Activated CD8-positive, alpha-beta memory T cell treated with anti-CD3 and anti-CD28 coated beads, Interleukin-2, amount 50 U/mL, for 1 hour (primary cell): Measurements from ENCODE around the gene FOCAD.
"Not testable (repeated sequence)": the region's sequence is repeated elsewhere in the genome, so short reads cannot be mapped to it uniquely, and the experiment has no call there.

ENCODE experiments used
- DNase-seq: peaks from one replicate; pipeline ENCODE4 v3.0.0-alpha.2; 2020; ENCODE audit errors: extremely low read depth

FOCAD gene

DNA sequence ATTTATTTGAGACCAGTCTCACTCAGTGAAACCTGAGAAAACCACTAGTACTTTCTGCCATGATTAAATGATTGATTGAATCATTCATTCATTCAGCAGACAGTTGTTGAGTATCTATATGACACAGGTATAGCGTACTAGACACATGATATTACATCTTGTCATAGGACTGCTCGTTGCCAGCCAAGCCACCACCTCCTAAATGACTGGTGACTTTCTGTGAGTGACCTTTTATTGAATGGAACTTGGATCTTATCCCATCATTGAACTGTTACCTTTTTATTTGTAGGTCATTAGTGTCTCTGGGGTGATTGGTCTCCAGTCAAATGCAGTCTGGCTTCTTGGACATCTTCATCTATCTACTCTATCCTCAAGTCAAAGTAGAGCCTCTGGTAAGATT, 266.6 kb downstream of the FOCAD start:
- DNase-seq = no peak

DNA sequence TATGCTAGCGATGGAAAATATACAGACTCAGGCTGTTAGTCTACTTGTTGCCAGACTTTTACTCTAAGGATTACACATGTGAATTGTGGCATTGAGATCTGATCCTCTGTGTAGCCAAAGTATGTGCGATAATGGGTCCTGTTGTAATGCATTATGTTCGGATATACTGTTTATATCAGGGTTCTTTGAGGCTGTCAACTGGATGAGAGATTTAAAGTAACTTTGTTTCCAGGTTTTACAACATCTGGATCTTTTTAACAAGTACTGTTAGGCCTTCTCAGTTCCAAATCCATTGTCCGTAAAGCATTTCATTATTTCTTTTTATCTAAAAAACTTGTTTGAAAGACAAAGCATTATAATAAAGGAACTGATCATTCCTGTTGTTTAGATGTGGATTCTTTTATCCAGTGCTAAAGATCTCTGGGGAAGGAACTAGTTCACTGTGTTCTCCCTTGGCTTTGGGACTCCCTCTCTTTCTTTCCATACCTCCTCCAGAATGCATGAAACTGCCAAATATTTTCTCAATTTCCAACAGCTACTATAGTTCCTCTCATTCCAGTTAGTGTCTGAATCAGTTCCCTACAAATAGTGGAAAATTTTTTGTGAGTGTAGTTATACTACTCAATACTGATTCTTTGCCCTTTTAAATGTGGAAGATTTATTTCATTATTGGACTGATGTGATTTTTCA, 278.6 kb downstream of the FOCAD start:
- DNase-seq = no peak

- DNase-seq = no peak
Measured at GRCh38 chr9:20972684-20973083, 288.6 kb downstream of the FOCAD start.

DNA sequence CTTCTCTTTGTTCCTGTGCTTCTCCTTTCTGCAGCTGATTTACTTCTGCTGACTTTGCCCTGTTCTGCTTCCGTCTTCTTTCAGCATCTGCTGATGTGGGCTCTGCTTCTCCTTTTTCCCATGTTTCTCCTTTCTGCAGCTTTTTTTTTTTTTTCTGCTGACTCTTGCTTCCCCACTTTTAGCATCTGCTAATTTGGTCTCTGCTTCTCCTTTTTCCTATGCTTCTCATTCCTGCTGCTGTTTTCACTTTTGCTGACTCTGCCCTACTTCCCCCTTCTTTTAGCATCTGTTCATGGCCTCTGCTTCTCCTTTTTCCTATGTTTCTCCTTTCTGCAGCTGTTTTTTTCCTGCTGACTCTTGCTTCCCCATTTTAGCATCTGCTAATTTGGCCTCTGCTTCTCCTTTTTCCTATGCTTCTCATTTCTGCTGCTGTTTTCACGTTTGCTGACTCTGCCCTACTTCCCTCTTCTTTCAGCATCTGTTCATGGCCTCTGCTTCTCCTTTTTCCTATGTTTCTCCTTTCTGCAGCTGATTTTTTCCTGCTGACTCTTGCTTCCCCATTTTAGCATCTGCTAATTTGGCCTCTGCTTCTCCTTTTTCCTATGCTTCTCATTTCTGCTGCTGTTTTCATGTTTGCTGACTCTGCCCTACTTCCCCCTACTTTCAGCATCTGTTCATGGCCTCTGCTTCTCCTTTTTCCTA, 289.3 kb downstream of the FOCAD start:
- not testable (repeated sequence) for DNase-seq

GRCh38 chr9:20974191-20974938, 290.3 kb downstream of the FOCAD start:
- DNase-seq = not testable (repeated sequence)

DNA sequence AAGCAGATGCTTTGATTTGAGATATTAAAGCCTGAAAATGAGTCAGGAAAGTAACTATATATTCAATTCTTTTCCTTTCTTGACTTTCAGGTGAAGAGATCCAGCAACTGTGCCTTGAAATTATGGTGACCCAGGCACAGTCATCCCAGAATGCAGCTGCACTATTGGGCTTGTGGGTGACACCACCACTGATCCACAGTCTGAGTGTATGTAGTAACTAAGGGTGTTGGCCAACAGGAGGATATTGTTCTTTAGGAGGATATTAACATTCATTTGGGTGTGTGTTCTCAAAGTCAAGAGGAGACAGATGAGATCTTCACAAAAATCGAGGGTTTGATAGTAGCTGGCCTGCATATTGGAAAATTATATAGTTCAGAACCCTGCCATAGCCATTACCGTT, 294.2 kb downstream of the FOCAD start:
- no peak for DNase-seq

- no peak for DNase-seq
Measured at GRCh38 chr9:20980832-20981455, 296.9 kb downstream of the FOCAD start.

- no peak for DNase-seq
Measured at GRCh38 chr9:20981486-20981885, 297.4 kb downstream of the FOCAD start.

DNA sequence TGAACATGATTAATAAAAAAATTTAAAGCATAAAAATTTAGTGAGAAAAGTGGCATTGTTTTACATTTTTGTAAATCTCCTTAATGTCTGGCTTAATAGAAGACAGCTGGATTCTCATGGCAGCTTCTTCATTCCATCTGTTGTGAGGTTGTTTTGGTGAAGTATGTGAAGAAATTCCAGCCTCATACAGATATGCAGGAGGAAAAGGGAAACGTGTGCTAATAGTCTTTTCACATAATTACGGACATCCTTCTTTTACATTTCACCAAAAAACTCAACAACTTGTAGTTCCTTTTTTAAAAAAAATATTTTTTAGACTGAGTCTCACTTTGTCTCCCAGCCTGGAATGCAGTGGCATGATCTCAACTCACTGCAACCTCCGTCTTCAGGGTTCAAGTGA, 300.4 kb downstream of the FOCAD start:
- DNase-seq = no peak

DNA sequence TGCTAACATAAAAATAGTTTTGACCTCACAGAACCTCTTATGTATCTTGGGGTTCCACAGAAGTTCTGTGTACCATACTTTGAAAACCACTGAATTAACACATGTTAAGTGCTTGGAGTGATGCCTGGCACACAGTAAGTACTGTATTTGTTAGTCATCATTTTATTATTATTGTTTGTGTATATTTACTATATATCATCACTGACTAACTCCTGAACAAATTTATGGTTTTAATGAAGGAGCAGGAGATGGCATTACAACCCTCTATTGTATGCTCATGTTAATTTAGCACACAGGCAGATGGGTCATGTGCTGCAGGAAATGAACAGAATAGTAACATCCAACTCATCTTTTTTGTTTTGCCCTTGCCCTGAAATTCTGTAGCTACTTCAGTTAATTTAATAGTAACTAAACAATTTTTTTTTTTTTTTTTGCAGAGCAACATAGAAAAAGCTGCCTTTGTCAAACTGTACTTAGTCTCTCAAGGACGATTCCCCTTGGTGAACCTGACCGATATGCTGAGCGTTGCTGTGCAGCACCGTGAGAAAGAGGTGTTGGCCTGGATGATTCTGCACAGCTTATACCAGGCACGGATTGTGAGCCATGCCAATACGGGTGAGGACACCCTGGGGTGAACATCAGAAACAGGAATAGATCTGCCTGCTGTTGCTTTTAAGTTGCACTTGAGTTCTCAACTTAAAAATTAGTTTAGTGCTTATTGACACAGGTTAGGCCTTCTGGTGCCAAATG, 302.0 kb downstream of the FOCAD start:
- no peak for DNase-seq

DNA sequence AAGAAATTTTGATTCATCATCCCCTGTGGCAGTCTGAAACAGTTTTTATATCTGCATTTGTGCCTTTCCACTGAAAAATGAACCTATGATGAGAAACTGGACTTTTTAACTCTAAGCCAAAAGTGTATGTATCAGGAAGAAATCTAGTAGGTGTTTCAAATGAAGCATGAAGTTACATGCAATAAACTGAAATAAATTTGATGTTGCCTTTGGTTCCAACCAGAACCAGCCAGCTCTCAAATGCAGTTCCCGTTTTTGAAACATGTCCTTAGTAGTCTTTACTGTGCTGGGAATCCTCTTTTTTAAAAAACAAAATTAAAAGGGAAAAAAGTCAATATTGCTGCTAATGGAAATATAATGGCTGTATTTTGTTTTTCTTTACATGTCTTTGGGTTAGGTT, 303.5 kb downstream of the FOCAD start:
- no peak for DNase-seq

- DNase-seq = no peak
Measured at GRCh38 chr9:20988061-20988460, 304.0 kb downstream of the FOCAD start.

DNA sequence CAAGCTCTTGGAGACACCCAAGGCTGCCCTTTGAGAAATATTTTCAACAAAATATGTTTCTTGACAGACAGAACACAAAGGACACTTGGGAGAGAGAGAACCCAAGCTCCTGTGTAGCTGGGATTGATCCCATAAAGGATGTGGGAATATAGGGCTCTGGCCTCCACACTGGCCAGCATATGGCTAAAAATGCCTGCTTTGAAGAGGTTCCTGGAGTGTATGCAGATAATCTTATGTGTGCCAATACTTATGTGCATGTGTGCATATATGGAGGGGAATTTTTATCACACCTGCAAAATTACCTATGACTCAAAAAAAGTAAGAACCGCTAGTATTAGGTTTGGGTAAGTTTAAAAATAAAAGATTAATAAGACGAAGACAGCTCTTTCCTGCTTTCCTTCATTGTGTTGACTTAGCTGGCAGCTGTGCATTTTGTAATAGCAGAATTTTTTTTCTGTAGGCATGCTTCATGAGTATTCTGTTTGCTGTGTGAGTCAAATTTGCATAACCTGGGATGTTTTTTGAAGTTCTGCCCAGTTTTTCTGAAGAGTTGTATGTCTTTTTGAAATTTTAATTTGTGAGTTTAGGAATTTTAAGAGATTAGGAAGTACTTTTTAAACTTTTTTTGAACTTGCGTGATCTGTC, 304.7 kb downstream of the FOCAD start:
- no peak for DNase-seq

DNA sequence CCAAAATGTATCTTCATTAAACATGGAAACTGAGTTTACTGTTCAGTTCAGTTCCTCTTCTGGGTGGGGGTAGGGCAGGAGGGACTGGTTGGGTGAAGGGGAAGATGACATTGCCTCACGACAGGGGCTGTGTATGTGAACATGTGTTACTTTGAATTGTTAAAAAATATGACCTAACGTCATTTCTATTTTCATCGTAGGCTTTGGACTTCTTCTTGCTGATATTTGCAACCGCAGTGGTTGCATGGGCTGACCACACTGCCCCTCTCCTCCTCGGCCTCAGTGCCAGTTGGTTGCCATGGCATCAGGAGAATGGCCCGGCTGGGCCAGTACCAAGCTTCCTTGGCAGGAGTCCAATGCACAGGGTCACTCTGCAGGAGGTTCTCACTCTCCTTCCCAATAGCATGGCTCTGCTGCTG, 305.9 kb downstream of the FOCAD start:
- no peak for DNase-seq

GRCh38 chr9:20990867-20991266, 306.8 kb downstream of the FOCAD start:
- no peak for DNase-seq

- no peak for DNase-seq
Measured at GRCh38 chr9:20994486-20994885, 310.4 kb downstream of the FOCAD start.

DNA sequence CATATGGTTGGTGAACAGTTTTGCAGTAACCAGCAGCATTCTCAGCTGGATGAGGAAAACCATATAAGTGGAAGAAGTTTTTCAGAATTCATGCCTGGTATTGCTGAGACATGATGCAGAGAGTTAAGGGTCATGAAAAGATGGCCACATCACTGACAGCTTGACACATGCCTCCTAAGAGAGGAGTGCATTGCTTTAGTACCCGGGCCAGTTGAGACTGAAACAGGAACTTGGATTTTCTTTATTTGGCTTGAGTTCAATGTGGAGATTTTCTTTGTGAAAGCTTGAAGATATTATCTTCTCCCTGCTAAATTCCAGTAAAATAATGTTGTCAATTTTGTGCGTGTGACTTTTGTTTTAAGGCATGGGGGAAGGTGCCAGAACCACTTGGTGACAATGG, 311.6 kb downstream of the FOCAD start:
- DNase-seq = no peak

DNA sequence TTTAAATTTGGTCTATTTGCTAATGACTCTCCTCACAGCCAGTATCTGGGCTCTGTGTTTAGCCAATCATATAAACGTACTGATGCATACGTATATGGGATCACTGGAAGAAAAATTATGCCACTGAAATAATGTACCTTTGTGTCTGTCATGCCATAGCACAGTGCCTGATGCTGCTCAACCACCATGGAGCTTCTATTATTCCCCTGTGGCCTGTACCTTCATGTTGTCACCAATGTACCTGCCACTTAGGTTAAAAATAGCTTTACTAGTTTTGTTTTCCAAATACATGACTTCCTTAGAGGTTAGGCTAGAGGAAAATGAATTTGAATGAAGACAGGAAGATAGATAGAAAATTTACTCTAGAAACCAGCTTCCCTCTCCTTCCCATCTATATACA, 312.8 kb downstream of the FOCAD start:
- no peak for DNase-seq

DNA sequence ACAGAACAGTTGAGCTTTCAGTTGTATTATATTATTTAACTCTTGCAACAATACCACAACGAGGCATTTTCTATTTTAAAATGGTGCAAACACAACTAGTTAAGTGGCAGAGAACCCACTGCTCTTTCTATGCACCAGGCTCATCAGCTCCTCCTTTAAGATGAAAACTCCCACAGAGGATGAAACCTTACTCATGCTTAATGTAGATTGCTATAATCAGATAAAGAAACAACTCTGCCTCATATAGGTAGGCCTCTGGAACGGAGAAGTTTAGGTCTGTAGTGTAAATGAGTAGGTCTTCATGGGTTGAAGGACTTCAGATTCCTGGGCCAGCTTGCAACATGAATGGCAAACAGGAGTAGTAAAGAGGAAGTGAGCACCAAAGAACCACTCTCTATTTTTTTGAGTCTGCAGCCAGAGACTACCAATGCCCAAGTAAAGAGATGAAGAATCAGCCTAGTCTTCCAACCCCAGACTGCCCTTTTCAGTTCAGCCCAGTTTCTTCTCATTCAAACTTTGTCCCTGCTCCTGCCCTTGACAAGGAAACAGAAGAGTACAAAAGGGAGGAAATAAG, 313.5 kb downstream of the FOCAD start:
- no peak for DNase-seq

DNA sequence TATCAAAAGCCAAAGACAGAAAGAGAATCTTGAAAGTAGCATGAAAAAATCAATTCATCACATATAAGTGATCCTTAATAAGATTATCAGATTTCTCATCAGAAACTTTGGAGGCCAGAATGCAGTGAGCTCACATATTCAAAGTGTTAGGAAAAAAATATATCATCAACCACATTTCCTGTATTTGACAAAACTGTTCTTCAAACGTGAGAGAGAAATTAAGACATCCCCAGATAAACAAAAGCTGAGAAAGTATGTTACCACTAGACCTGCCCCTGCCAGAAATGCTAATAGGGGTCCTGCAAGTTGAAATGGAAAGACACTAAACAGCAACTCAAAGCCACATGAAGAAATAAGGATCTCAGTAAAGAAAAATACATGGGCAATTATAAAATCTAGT, 317.5 kb downstream of the FOCAD start:
- no peak for DNase-seq

DNA sequence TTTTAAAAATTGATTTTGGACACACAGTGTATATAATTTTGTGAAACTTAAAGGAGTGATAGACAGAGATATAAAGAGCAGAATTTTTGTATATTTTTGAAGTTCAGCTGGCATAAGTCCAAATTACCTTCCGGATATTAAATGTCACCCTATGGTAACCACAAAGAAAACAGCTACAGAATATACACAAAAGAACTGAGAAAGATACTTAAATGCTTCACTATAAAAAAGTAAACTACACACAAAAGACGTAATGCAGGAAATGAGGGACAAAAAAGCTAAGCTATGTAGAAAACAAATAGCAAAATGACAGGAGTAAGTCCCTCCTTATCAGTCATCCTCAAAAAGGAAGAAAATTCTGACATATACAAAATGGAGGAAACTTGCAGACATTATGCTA, 318.0 kb downstream of the FOCAD start:
- DNase-seq = no peak
